ENCODE results near the gene LIPT2. TPM values are rescaled to one million over a fixed set of nuclear protein-coding genes. Genes with fewer than 3 reads are reported as not detected.

The LIPT2 gene
- total and polyA plus RNA-seq, 7 donors: 1.2 to 3.9 (median 3.2) TPM

DNA sequence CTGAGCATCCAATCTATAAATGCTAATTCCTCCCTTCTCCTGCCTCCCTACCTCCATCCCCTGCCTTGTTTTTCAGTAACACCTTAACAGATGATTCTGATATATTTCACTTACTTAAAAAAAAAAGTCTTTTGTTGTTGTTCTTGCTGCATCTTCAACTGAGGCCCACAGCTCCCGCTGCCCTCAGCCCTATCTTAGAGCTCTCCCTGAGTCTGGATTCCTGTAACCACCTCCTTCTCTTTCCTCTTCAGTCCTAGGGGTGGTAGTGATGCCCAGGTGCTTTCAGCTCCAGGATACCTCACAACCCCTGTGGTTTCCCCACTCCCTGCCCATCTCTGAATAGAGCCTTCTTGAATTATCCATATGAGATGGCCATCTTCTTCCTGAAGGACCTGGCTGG is 22.5 kb downstream of the LIPT2 start:
- intact Hi-C loops (cut with DNase I): no loop called here
- TF ChIP-seq, protein P1, sequence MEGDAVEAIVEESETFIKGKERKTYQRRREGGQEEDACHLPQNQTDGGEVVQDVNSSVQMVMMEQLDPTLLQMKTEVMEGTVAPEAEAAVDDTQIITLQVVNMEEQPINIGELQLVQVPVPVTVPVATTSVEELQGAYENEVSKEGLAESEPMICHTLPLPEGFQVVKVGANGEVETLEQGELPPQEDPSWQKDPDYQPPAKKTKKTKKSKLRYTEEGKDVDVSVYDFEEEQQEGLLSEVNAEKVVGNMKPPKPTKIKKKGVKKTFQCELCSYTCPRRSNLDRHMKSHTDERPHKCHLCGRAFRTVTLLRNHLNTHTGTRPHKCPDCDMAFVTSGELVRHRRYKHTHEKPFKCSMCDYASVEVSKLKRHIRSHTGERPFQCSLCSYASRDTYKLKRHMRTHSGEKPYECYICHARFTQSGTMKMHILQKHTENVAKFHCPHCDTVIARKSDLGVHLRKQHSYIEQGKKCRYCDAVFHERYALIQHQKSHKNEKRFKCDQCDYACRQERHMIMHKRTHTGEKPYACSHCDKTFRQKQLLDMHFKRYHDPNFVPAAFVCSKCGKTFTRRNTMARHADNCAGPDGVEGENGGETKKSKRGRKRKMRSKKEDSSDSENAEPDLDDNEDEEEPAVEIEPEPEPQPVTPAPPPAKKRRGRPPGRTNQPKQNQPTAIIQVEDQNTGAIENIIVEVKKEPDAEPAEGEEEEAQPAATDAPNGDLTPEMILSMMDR (IDR thresholded peaks at IDR 0.05): no peak
- TF ChIP-seq POLR2A (IDR thresholded peaks at IDR 0.05) (no peak), EP300 (IDR thresholded peaks at IDR 0.05) (no peak), POLR2AphosphoS5 (IDR thresholded peaks at IDR 0.05) (no peak)
- no peak for DNase-seq
- H3K27me3 ChIP-seq: no peaks in the 10 kb centered on the region
- peaks cover 0 to 15% (median 10%) of the 10 kb centered on the region in 4 donors for H3K4me1 ChIP-seq
- no peaks in the 10 kb centered on the region for H3K9me3 ChIP-seq
- H3K36me3 ChIP-seq: no peaks in the 10 kb centered on the region
- whole genome bisulfite sequencing, 2 donors: 97 to 100% methylated on average over 1 of the region's 1 CpG
- no peak overlapping the region for H3K4me3 ChIP-seq
- no peak overlapping the region for H3K27ac ChIP-seq

DNA sequence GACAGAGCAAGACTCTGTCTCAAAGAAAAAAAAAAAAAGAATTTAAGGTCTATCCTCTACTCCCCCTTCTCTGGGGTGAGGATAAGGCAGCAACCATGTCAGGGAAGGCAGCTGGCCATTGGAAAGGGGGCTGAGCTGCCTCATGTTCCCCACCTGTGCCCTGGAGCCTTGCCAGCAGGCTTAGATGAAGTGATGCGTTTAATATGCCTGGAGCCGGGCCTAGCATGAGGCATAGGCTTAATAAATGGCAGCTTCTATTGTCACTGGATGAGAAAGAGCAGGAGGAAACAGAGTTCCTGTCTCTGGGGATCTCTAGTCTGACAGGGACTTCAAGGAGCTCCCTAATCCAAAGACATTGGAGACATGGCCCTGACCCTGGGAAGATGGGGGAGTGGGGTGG is 23.0 kb downstream of the LIPT2 start:
- Histone ChIP-seq H3K4me3 (no peak overlapping the region), H3K36me3 (no peaks in the 10 kb centered on the region), H3K4me1 (peaks cover 0 to 15% (median 10%) of the 10 kb centered on the region in 4 donors), H3K27ac (no peak overlapping the region), H3K27me3 (no peaks in the 10 kb centered on the region), H3K9me3 (no peaks in the 10 kb centered on the region)
- WGBS, 2 donors: 67 to 78% methylated on average over 2 of the region's 2 CpGs
- intact Hi-C loops (cut with DNase I): no loop called here
- no peak for DNase-seq
- no peak for TF ChIP-seq EP300 (IDR thresholded peaks at IDR 0.05)
- TF ChIP-seq POLR2AphosphoS5 (IDR thresholded peaks at IDR 0.05): no peak
- TF ChIP-seq, protein P1 (IDR thresholded peaks at IDR 0.05): no peak
- TF ChIP-seq POLR2A (IDR thresholded peaks at IDR 0.05): no peak

DNA sequence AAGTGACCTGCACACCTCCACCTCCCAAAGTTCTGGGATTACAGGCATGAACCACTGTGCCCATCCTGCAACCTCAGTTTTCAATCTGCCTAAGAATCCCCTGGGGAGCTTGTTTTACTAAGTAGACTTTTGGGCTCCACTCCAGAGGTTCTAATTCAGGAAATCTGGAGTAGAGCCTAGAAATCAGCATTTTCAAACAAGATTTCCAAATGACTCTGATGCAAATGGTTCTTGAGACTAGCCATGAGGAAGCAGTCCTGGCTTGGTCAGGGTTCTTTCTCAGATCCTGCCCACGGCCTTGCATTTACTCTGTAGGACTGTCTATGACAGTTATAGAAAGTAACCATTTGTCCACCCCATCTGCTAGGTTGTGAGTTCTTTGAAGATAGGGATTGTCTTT is 24.6 kb downstream of the LIPT2 start:
- WGBS, 2 donors: 82 to 84% methylated on average over 1 of the region's 1 CpG
- no peak for DNase-seq
- H3K36me3 ChIP-seq: no peaks in the 10 kb centered on the region
- no peak overlapping the region for H3K27ac ChIP-seq
- TF ChIP-seq, protein P1 (IDR thresholded peaks at IDR 0.05): no peak
- TF ChIP-seq POLR2A (IDR thresholded peaks at IDR 0.05) (no peak), EP300 (IDR thresholded peaks at IDR 0.05) (no peak), POLR2AphosphoS5 (IDR thresholded peaks at IDR 0.05) (no peak)
- H3K4me3 ChIP-seq: no peak overlapping the region
- intact Hi-C loops (cut with DNase I): no loop called here
- H3K9me3 ChIP-seq: no peaks in the 10 kb centered on the region
- no peaks in the 10 kb centered on the region for H3K27me3 ChIP-seq
- H3K4me1 ChIP-seq: peaks cover 0 to 15% (median 10%) of the 10 kb centered on the region in 4 donors

DNA sequence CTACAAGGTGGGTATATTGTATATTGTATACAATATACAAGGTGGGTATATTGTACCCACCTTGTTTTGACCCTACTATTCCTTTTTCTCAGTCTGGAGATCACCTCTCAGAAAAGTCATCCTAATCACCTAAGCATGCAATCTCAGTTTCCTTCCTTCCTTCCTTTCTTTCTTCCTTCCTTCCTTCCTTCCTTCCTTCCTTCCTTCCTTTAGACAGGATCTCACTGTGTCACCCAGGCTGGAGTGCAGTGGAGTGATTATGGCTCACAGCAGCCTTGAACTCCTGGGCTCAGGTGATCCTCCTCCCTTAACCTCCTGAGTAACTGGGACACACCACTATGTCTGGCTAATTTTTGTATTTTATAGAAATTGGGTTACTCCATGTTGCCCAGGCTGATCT is 25.0 kb downstream of the LIPT2 start:
- H3K27ac ChIP-seq: no peak overlapping the region
- no peak for DNase-seq
- peaks cover 0 to 15% (median 10%) of the 10 kb centered on the region in 4 donors for H3K4me1 ChIP-seq
- TF ChIP-seq, protein P1 (IDR thresholded peaks at IDR 0.05): no peak
- TF ChIP-seq EP300 (IDR thresholded peaks at IDR 0.05) (no peak), POLR2A (IDR thresholded peaks at IDR 0.05) (no peak), POLR2AphosphoS5 (IDR thresholded peaks at IDR 0.05) (no peak)
- intact Hi-C loops (cut with DNase I): no loop called here
- no peak overlapping the region for H3K4me3 ChIP-seq
- no peaks in the 10 kb centered on the region for H3K9me3 ChIP-seq
- no peaks in the 10 kb centered on the region for H3K36me3 ChIP-seq
- H3K27me3 ChIP-seq: no peaks in the 10 kb centered on the region

DNA sequence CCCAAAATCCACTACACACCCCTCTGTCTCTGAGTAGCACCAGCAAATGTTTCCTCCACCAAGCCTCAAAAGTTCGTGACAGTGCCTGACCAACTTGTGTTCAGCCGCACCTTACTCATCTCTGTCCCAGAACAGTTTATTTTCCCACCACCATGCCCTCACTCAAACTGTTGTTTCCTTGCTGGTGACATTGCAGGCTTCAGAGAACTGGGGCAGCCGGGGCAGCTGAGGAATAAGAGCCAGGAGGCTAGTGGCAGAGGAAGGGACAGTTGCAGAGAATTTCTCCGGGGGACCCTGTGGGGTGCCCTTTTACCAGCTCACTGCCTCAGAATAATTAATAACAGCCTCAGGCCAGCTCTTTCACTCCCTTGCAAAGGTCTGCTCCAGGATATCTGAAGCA is 25.5 kb downstream of the LIPT2 start:
- Histone ChIP-seq H3K27ac (no peak overlapping the region), H3K9me3 (no peaks in the 10 kb centered on the region), H3K36me3 (no peaks in the 10 kb centered on the region), H3K4me1 (peaks cover 0 to 15% (median 10%) of the 10 kb centered on the region in 4 donors), H3K4me3 (no peak overlapping the region), H3K27me3 (no peaks in the 10 kb centered on the region)
- DNase-seq: no peak
- TF ChIP-seq POLR2A (IDR thresholded peaks at IDR 0.05): no peak
- TF ChIP-seq EP300 (IDR thresholded peaks at IDR 0.05): no peak
- no peak for TF ChIP-seq POLR2AphosphoS5 (IDR thresholded peaks at IDR 0.05)
- TF ChIP-seq, protein P1 (IDR thresholded peaks at IDR 0.05): no peak
- WGBS, 2 donors: 29 to 71% methylated on average over 4 of the region's 4 CpGs
- intact Hi-C loops (cut with DNase I): no loop called here

Data from sigmoid colon (tissue), 7 donors.